DOHH2 (cell line): ENCODE results near the gene ACTR2.

ENCODE experiments used
- CTCF ChIP-seq: fragments of 200-600 bp; sonication (generic); IDR thresholded peaks from one replicate; pipeline ENCODE4 v1.5.1; 2014; ENCODE audit warnings: antibody characterized with exemption, mild to moderate bottlenecking, low read depth, low read length; ENCODE audit not compliant: poor library complexity, severe bottlenecking
- EZH2phosphoT487 ChIP-seq: fragments of 200-600 bp; sonication (generic); IDR thresholded peaks from 2 replicates; pipeline ENCODE4 v1.6.1; 2017; ENCODE audit warnings: borderline replicate concordance, mild to moderate bottlenecking, antibody characterized with exemption, low read length, moderate library complexity, mixed read lengths

DNA sequence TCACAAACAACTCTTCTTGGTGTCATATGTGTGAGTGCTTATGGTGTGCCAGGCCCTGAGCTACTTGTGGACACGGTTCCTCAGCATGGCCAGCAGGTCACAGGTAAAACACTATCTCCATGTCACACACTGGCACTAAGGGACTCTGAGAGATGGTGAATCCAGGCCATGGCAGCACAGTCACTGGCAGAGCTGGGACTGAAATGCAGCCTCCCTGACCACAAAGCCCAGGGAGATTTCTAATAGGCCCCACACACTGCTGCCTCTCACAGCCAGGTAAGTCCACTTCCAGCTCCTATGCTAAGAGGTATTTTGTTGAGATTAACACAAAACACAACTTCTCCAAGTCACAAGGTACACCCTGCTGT lies 92.0 kb downstream of the ACTR2 start:
- TF ChIP-seq CTCF (no peak), EZH2phosphoT487 (no peak)
